Gastrocnemius medialis (tissue), 4 donors: ENCODE results near the gene WIF1. TPM values are rescaled to one million over a fixed set of nuclear protein-coding genes. Genes with fewer than 3 reads are reported as not detected.

Source experiments
- ATAC-seq, 2 donors: fragments of 150-250 bp; one replicate each; pipeline ENCODE4 v1.9.1; 2016
- DNase-seq, 2 donors: peaks; one replicate each; pipeline ENCODE4 v3.0.0-alpha.2; 2019
- H3K27ac ChIP-seq, 4 donors: fragments of 200-600 bp; sonication (generic); 1 replicate in 1 of 4; 2 replicates in 3 of 4; pipeline ENCODE4 v1.5.1; 2016 to 2018; ENCODE audit warnings: mild to moderate bottlenecking in 2 of 4, moderate library complexity in 1 of 4
- H3K27me3 ChIP-seq, 3 donors: fragments of 200-600 bp; sonication (generic) in 2 of 3; 1 replicate in 1 of 3; 2 replicates in 2 of 3; pipeline versions ENCODE4 v1.5.1 to v1.6.0; 2016 to 2019; ENCODE audit warnings: mild to moderate bottlenecking in 1 of 3, moderate library complexity in 1 of 3
- H3K36me3 ChIP-seq, 2 donors: fragments of 200-600 bp; sonication (generic) in 1 of 2; one replicate each; pipeline ENCODE4 v1.5.1; 2017 to 2018
- H3K4me1 ChIP-seq, 2 donors: fragments of 200-600 bp; sonication (generic) in 1 of 2; one replicate each; pipeline ENCODE4 v1.5.1; 2016 to 2017; ENCODE audit warnings: mild to moderate bottlenecking in 2 of 2
- H3K4me3 ChIP-seq, 4 donors: fragments of 200-600 bp; sonication (generic) in 3 of 4; 1 replicate in 1 of 4; 2 replicates in 3 of 4; pipeline ENCODE4 v1.5.1; 2016 to 2019; ENCODE audit warnings: mild to moderate bottlenecking in 2 of 4
- H3K9me3 ChIP-seq, 3 donors: fragments of 200-600 bp; sonication (generic) in 2 of 3; 1 replicate in 1 of 3; 2 replicates in 2 of 3; pipeline ENCODE4 v1.5.1; 2016 to 2019
- POLR2A ChIP-seq, 2 donors: fragments of 450-650 bp; IDR thresholded peaks; one replicate each; pipeline ENCODE4 v1.6.1; 2017; ENCODE audit warnings: antibody characterized with exemption in 2 of 2, mild to moderate bottlenecking in 2 of 2, moderate library complexity in 2 of 2
- in situ Hi-C, 4 donors: fragments of 200-750 bp; cut with MboI; loops; one replicate each; pipeline versions ENCODE4 v1.15.0 to v1.8.0; 2017; ENCODE audit warnings: low sequenced_read_pairs in 4 of 4
- intact Hi-C: fragments of 100-400 bp; cut with DNase I; formaldehyde crosslinking; loops from one replicate; pipeline ENCODE4 v1.15.1; 2023; ENCODE audit warnings: low total_unique reads
- total RNA-seq, 4 donors: library from RNA; depleted of rRNA; stranded (reverse); fragments of >200 nt; gene quantifications; one replicate each; pipeline versions ENCODE4 v1.1.0 to v1.2.3, GENCODE V29; 2016
- TF ChIP-seq, protein P1 (sequence below), 5 experiments: fragments of 450-650 bp in 3 of 5; fragments of 200-600 bp in 2 of 5; sonication (generic) in 2 of 5; IDR thresholded peaks in 4 of 5; conservative IDR thresholded peaks in 1 of 5; 1 replicate in 4 of 5; 2 replicates in 1 of 5; pipeline ENCODE4 v1.5.1; 2016 to 2019; ENCODE audit warnings: antibody characterized with exemption in 5 of 5, mild to moderate bottlenecking in 3 of 5, moderate library complexity in 3 of 5

The WIF1 gene
- total RNA-seq, 4 donors from 2014 or later, result not detected

DNA sequence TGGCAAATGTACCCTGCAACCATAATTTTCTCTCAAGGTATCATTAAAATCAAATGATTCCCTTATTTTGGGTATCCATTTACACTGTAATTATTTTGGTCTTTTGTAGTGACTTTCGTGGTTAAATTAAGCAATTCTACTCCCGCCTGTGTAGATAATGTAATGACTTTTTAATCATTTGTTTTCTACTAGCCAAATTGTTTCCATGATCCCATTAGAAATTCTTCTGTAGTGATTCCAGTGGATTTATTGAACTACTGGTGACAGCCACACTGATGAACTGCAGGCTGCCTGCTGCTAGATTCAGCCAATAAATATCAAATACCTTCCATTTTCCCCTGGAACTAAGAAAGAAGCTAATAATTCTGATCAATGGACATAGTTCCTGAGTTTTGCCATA lies 96.0 kb downstream of the WIF1 start:
- no peak for DNase-seq
- no peak overlapping the region for H3K4me3 ChIP-seq
- in situ Hi-C loops, result no loop called here
- TF ChIP-seq, protein P1, sequence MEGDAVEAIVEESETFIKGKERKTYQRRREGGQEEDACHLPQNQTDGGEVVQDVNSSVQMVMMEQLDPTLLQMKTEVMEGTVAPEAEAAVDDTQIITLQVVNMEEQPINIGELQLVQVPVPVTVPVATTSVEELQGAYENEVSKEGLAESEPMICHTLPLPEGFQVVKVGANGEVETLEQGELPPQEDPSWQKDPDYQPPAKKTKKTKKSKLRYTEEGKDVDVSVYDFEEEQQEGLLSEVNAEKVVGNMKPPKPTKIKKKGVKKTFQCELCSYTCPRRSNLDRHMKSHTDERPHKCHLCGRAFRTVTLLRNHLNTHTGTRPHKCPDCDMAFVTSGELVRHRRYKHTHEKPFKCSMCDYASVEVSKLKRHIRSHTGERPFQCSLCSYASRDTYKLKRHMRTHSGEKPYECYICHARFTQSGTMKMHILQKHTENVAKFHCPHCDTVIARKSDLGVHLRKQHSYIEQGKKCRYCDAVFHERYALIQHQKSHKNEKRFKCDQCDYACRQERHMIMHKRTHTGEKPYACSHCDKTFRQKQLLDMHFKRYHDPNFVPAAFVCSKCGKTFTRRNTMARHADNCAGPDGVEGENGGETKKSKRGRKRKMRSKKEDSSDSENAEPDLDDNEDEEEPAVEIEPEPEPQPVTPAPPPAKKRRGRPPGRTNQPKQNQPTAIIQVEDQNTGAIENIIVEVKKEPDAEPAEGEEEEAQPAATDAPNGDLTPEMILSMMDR (IDR thresholded peaks at IDR 0.05 in 4 of 5, conservative IDR thresholded peaks at IDR 0.05 in 1 of 5), result no peak
- no peak for TF ChIP-seq POLR2A (IDR thresholded peaks at IDR 0.05)
- no peaks in the 10 kb centered on the region for H3K27me3 ChIP-seq
- no peaks in the 10 kb centered on the region for H3K36me3 ChIP-seq
- no peaks in the 10 kb centered on the region for H3K4me1 ChIP-seq
- ATAC-seq, result no peak
- H3K9me3 ChIP-seq, result no peaks in the 10 kb centered on the region
- H3K27ac ChIP-seq, result no peak overlapping the region
- intact Hi-C loops, result no loop called here

DNA sequence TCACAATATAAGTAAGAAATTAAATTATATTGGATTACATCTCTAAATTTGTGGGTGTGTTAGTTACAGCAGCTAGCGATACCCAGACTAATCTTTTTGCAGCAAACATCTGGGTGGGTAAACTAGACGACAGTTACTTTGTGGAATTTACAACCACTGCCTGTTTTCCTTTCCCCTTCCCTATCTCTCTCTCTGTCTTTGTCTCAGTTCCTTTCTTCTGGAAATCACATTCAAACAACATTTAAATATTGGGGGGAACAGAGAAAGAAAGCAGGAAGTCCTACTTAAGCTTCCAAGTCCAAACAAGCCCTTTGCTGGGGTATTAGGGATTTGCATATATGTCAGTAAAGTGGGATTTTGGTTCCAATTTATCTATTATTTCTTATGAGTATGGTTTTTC lies 97.6 kb downstream of the WIF1 start:
- in situ Hi-C loops, result no loop called here
- no peak overlapping the region for H3K4me3 ChIP-seq
- intact Hi-C loops, result no loop called here
- H3K4me1 ChIP-seq, result no peaks in the 10 kb centered on the region
- H3K36me3 ChIP-seq, result no peaks in the 10 kb centered on the region
- TF ChIP-seq POLR2A (IDR thresholded peaks at IDR 0.05), result no peak
- TF ChIP-seq, protein P1 (IDR thresholded peaks at IDR 0.05 in 4 of 5, conservative IDR thresholded peaks at IDR 0.05 in 1 of 5), result no peak
- DNase-seq (no peak), ATAC-seq (no peak)
- H3K27ac ChIP-seq, result no peak overlapping the region
- H3K27me3 ChIP-seq, result no peaks in the 10 kb centered on the region
- no peaks in the 10 kb centered on the region for H3K9me3 ChIP-seq

GRCh38 chr12:65022960-65023359 lies 98.1 kb downstream of the WIF1 start:
- H3K9me3 ChIP-seq, result no peaks in the 10 kb centered on the region
- intact Hi-C loops, result no loop called here
- in situ Hi-C loops, result no loop called here
- no peak for TF ChIP-seq POLR2A (IDR thresholded peaks at IDR 0.05)
- TF ChIP-seq, protein P1 (IDR thresholded peaks at IDR 0.05 in 4 of 5, conservative IDR thresholded peaks at IDR 0.05 in 1 of 5), result no peak
- H3K4me3 ChIP-seq, result no peak overlapping the region
- no peaks in the 10 kb centered on the region for H3K4me1 ChIP-seq
- no peak for DNase-seq
- no peak for ATAC-seq
- H3K27ac ChIP-seq, result no peak overlapping the region
- H3K36me3 ChIP-seq, result no peaks in the 10 kb centered on the region
- no peaks in the 10 kb centered on the region for H3K27me3 ChIP-seq

DNA sequence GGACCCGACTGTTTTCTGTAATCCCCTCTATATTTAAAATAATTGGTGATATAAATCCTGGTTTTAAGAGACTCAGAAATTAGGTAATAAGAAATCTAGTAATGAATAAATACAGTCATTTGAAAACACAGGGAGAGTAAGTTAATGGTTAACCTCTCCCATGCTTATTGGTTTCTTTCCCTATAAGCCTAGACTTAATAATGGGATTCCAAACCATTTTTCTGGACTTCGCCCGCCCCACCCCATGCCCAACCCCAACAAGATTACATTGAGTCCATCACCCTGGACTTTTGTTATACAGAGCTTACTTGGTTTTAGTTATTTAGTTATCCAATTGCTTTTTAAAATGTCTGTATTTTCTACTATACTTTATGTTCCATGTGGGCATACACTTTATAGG lies 98.7 kb downstream of the WIF1 start:
- DNase-seq (no peak), ATAC-seq (no peak)
- H3K36me3 ChIP-seq, result no peaks in the 10 kb centered on the region
- no peak overlapping the region for H3K4me3 ChIP-seq
- intact Hi-C loops, result no loop called here
- in situ Hi-C loops, result no loop called here
- TF ChIP-seq POLR2A (IDR thresholded peaks at IDR 0.05), result no peak
- TF ChIP-seq, protein P1 (IDR thresholded peaks at IDR 0.05 in 4 of 5, conservative IDR thresholded peaks at IDR 0.05 in 1 of 5), result no peak
- H3K9me3 ChIP-seq, result no peaks in the 10 kb centered on the region
- H3K27ac ChIP-seq, result no peak overlapping the region
- H3K27me3 ChIP-seq, result no peaks in the 10 kb centered on the region
- H3K4me1 ChIP-seq, result no peaks in the 10 kb centered on the region

GRCh38 chr12:65019696-65020234 lies 101.3 kb downstream of the WIF1 start:
- H3K4me3 ChIP-seq, result no peak overlapping the region
- ATAC-seq (no peak), DNase-seq (no peak)
- intact Hi-C loops, result no loop called here
- TF ChIP-seq POLR2A (IDR thresholded peaks at IDR 0.05), result no peak
- TF ChIP-seq, protein P1 (IDR thresholded peaks at IDR 0.05 in 4 of 5, conservative IDR thresholded peaks at IDR 0.05 in 1 of 5), result no peak
- no peaks in the 10 kb centered on the region for H3K9me3 ChIP-seq
- in situ Hi-C loops, result no loop called here
- H3K27me3 ChIP-seq, result peaks cover 0 to 5% (median 0%) of the 10 kb centered on the region in 3 donors
- no peak overlapping the region for H3K27ac ChIP-seq
- H3K36me3 ChIP-seq, result no peaks in the 10 kb centered on the region
- H3K4me1 ChIP-seq, result no peaks in the 10 kb centered on the region
